HG03457 (cell line): ENCODE data around the gene AUTS2.
"Not testable (repeated sequence)": the region's sequence is repeated elsewhere in the genome, so short reads cannot be mapped to it uniquely, and the experiment has no call there.

ENCODE experiments used
- ATAC-seq: cut with Tn5 transposase; IDR thresholded peaks from one replicate; pipeline ENCODE4 v1.9.1; 2021; ENCODE audit warnings: moderate number of reproducible peaks; ENCODE audit not compliant: unreplicated experiment

AUTS2 gene

GRCh38 chr7:70355198-70356020, 757.1 kb downstream of the AUTS2 start:
- ATAC-seq = no peak

- ATAC-seq = no peak
Measured at GRCh38 chr7:70356085-70356786, 758.0 kb downstream of the AUTS2 start.

GRCh38 chr7:70356787-70357328, 758.6 kb downstream of the AUTS2 start:
- no peak for ATAC-seq

- ATAC-seq = no peak
Measured at GRCh38 chr7:70360557-70360956, 762.3 kb downstream of the AUTS2 start.

- no peak for ATAC-seq
Measured at GRCh38 chr7:70361821-70362220, 763.5 kb downstream of the AUTS2 start.

GRCh38 chr7:70364393-70364792, 766.1 kb downstream of the AUTS2 start:
- ATAC-seq = not testable (repeated sequence)

- ATAC-seq = no peak
Measured at GRCh38 chr7:70371652-70372051, 773.4 kb downstream of the AUTS2 start.

- no peak for ATAC-seq
Measured at GRCh38 chr7:70372768-70373515, 774.7 kb downstream of the AUTS2 start.

- no peak for ATAC-seq
Measured at GRCh38 chr7:70374772-70375533, 776.7 kb downstream of the AUTS2 start.

GRCh38 chr7:70376561-70377031, 778.3 kb downstream of the AUTS2 start:
- ATAC-seq = no peak

- no peak for ATAC-seq
Measured at GRCh38 chr7:70377957-70378356, 779.7 kb downstream of the AUTS2 start.

- ATAC-seq = no peak
Measured at GRCh38 chr7:70379210-70379609, 780.9 kb downstream of the AUTS2 start.

GRCh38 chr7:70380421-70381015, 782.2 kb downstream of the AUTS2 start:
- ATAC-seq = no peak

- ATAC-seq = no peak
Measured at GRCh38 chr7:70383066-70383782, 784.9 kb downstream of the AUTS2 start.

GRCh38 chr7:70384024-70384423, 785.7 kb downstream of the AUTS2 start:
- ATAC-seq = no peak

- no peak for ATAC-seq
Measured at GRCh38 chr7:70384891-70385290, 786.6 kb downstream of the AUTS2 start.

GRCh38 chr7:70387217-70387616, 788.9 kb downstream of the AUTS2 start:
- no peak for ATAC-seq

GRCh38 chr7:70389531-70390151, 791.4 kb downstream of the AUTS2 start:
- no peak for ATAC-seq

- no peak for ATAC-seq
Measured at GRCh38 chr7:70390251-70390650, 792.0 kb downstream of the AUTS2 start.
